K562 (cell line): ENCODE data around the gene DUSP3. TPM values are rescaled to one million over a fixed set of nuclear protein-coding genes. Genes with fewer than 3 reads are reported as not detected.

Experiments used
- ATAC-seq: fragments of 200-7000 bp; cut with Tn5 transposase; 3 replicates; pipeline ENCODE4 v1.9.1; 2020; ENCODE audit warnings: moderate library complexity
- BruUV-seq: library from RNA; stranded (reverse); fragments of 400-500 nt; replicated peaks from 2 replicates; lab custom pipeline; 2021; lab: Mats Ljungman, UMichigan
- CTCF ChIA-PET: fragments of 300-600 bp; formaldehyde crosslinking; extraction: SDS; loops from one replicate; lab custom pipeline; 2021; ENCODE audit warnings: low intra/inter-chr PET ratio; lab: Yijun Ruan, JAX
- POLR2A ChIA-PET: fragments of 300-600, 350-650 bp; sonication (Branson Sonifier 250); formaldehyde crosslinking; extraction: SDS; loops from one replicate; lab custom pipeline; 2021; ENCODE audit warnings: antibody characterized with exemption, inconsistent platforms; lab: Yijun Ruan, JAX
- DNase-seq, 4 experiments: peaks; one replicate each; pipeline versions ENCODE4 v3.0.0 to v3.0.0-alpha.2; 2011 to 2018; ENCODE audit warnings: low spot score in 3 of 4, mixed read lengths in 3 of 4; ENCODE audit errors: extremely low read depth in 1 of 4
- FAIRE-seq: peaks from 2 replicates; lab custom pipeline; 2011; peaks lifted over from hg19 to GRCh38; lab: Jason Lieb, UNC
- H2AFZ ChIP-seq: 2 replicates; pipeline ENCODE4 v1.6.0; 2011; ENCODE audit warnings: low read depth, low read length, control low read depth, inconsistent platforms
- H3K27ac ChIP-seq: fragments of 200-600 bp; 3 replicates; pipeline ENCODE4 v1.8.0; 2011; ENCODE audit warnings: low read depth, mild to moderate bottlenecking, control low read depth, inconsistent platforms, low read length, moderate library complexity, mixed read lengths; ENCODE audit errors: extremely low read depth
- H3K27me3 ChIP-seq, 2 experiments: fragments of 300-600 bp in 1 of 2; 2 replicates in 1 of 2; 3 replicates in 1 of 2; pipeline versions ENCODE4 v1.6.0 to v1.8.0; 2011; ENCODE audit warnings: inconsistent platforms in 2 of 2, low read length in 2 of 2, mild to moderate bottlenecking in 1 of 2, mixed read lengths in 1 of 2, moderate library complexity in 1 of 2; ENCODE audit not compliant: control insufficient read depth in 2 of 2, insufficient read depth in 2 of 2
- H3K36me3 ChIP-seq: fragments of 300-600 bp; 3 replicates; pipeline ENCODE4 v1.8.0; 2011; ENCODE audit warnings: mild to moderate bottlenecking, low read length, inconsistent platforms; ENCODE audit not compliant: control insufficient read depth, insufficient read depth
- H3K4me1 ChIP-seq, 2 experiments: fragments of 200-600 bp in 1 of 2; replicated peaks in 1 of 2; 2 replicates in 1 of 2; 3 replicates in 1 of 2; pipeline versions ENCODE4 v1.5.1 to v1.8.0; 2011; ENCODE audit warnings: inconsistent platforms in 2 of 2, low read length in 2 of 2, mild to moderate bottlenecking in 1 of 2, mixed read lengths in 1 of 2, moderate library complexity in 1 of 2; ENCODE audit not compliant: control insufficient read depth in 2 of 2, insufficient read depth in 2 of 2
- H3K4me2 ChIP-seq: 2 replicates; pipeline ENCODE4 v1.6.1; 2011; ENCODE audit warnings: low read length, control low read depth, inconsistent platforms, mixed read lengths; ENCODE audit not compliant: insufficient read depth
- H3K4me3 ChIP-seq: fragments of 200-600 bp; sonication (generic), shearing (Covaris generic); 2 replicates; pipeline ENCODE4 v1.5.1; 2016; ENCODE audit warnings: control low read depth, inconsistent platforms
- H3K79me2 ChIP-seq: fragments of 200-600 bp; 3 replicates; pipeline ENCODE4 v1.8.0; 2011; ENCODE audit warnings: low read length, inconsistent platforms; ENCODE audit not compliant: control insufficient read depth, insufficient read depth
- H3K9ac ChIP-seq, 2 experiments: 2 replicates each; pipeline versions ENCODE4 v1.6.0 to v1.6.1; 2011; ENCODE audit warnings: low read depth in 2 of 2, low read length in 2 of 2, control low read depth in 1 of 2, inconsistent platforms in 1 of 2, mild to moderate bottlenecking in 1 of 2, mixed read lengths in 1 of 2; ENCODE audit not compliant: insufficient read depth in 1 of 2
- H3K9me1 ChIP-seq: one replicate; pipeline ENCODE4 v1.6.0; 2011; ENCODE audit warnings: inconsistent platforms, mild to moderate bottlenecking, low read length, moderate library complexity; ENCODE audit not compliant: control insufficient read depth, insufficient read depth
- H3K9me3 ChIP-seq: replicated peaks from 2 replicates; pipeline ENCODE4 v1.5.1; 2011; ENCODE audit warnings: low read depth, low read length, inconsistent platforms; ENCODE audit not compliant: control insufficient read depth, insufficient read depth
- H4K20me1 ChIP-seq: replicated peaks from 2 replicates; pipeline ENCODE4 v1.6.1; 2011; ENCODE audit warnings: low read length, inconsistent platforms, mixed read lengths; ENCODE audit not compliant: control insufficient read depth, insufficient read depth
- CHD4 ChIP-seq: fragments of 200-600 bp; sonication (generic); IDR thresholded peaks from 3 replicates; pipeline ENCODE4 v1.6.1; 2012; ENCODE audit warnings: low read depth, mild to moderate bottlenecking, mixed read lengths, low read length, inconsistent platforms; ENCODE audit not compliant: insufficient read depth, insufficient replicate concordance, poor library complexity, severe bottlenecking
- CTBP1 ChIP-seq: fragments of 450-650 bp; IDR thresholded peaks from 2 replicates; pipeline ENCODE4 v1.6.1; 2016; ENCODE audit warnings: borderline replicate concordance
- E2F8 ChIP-seq: fragments of 450-650 bp; IDR thresholded peaks from 2 replicates; pipeline ENCODE4 v1.7.1; 2018; ENCODE audit warnings: mild to moderate bottlenecking, low read depth; ENCODE audit not compliant: partially characterized antibody
- MYBL2 ChIP-seq, 2 experiments: fragments of 450-650 bp in 1 of 2; sonication (generic) in 1 of 2; formaldehyde crosslinking in 1 of 2; IDR thresholded peaks; 2 replicates each; pipeline versions ENCODE4 v1.6.1 to v1.8.1; 2017 to 2022; ENCODE audit warnings: borderline replicate concordance in 1 of 2, inconsistent platforms in 1 of 2, low read depth in 1 of 2, mild to moderate bottlenecking in 1 of 2, missing genetic modification reagents in 1 of 2, moderate library complexity in 1 of 2
- NR2C2 ChIP-seq, 2 experiments: fragments of 200-800 bp in 1 of 2; sonication (Bioruptor generic) in 1 of 2; sonication (generic) in 1 of 2; formaldehyde crosslinking in 1 of 2; IDR thresholded peaks; 2 replicates each; pipeline versions ENCODE4 v1.6.1 to v1.8.0; 2016 to 2022; ENCODE audit warnings: mild to moderate bottlenecking in 1 of 2, missing compliant biosample characterization in 1 of 2, missing genetic modification characterization in 1 of 2, missing genetic modification reagents in 1 of 2
- RBM34 ChIP-seq: fragments of 200-400 bp; formaldehyde crosslinking; IDR thresholded peaks from 2 replicates; pipeline ENCODE4 v1.6.1; 2018; ENCODE audit warnings: low read length, borderline replicate concordance; ENCODE audit not compliant: insufficient read depth
- TAF9B ChIP-seq: fragments of 450-650 bp; IDR thresholded peaks from 2 replicates; pipeline ENCODE4 v1.6.1; 2018; ENCODE audit warnings: mild to moderate bottlenecking; ENCODE audit not compliant: partially characterized antibody
- TRIM28 ChIP-seq: fragments of 450-650 bp; IDR thresholded peaks from 2 replicates; pipeline ENCODE4 v1.6.1; 2017
- U2AF2 ChIP-seq: fragments of 200-400 bp; formaldehyde crosslinking; optimal IDR thresholded peaks from 2 replicates; pipeline ENCODE3; 2017; ENCODE audit warnings: low read depth, mild to moderate bottlenecking, low read length
- ZBTB33 ChIP-seq: sonication (generic); formaldehyde crosslinking; IDR thresholded peaks from 2 replicates; pipeline ENCODE4 v1.8.1; 2023; ENCODE audit warnings: mild to moderate bottlenecking, missing genetic modification reagents
- ZBTB49 ChIP-seq: sonication (generic); formaldehyde crosslinking; IDR thresholded peaks from 2 replicates; pipeline ENCODE4 v1.8.0; 2022; ENCODE audit warnings: missing genetic modification reagents, mild to moderate bottlenecking, borderline replicate concordance
- ZEB2 ChIP-seq: fragments of 450-650 bp; IDR thresholded peaks from 2 replicates; pipeline ENCODE4 v1.6.1; 2016
- ZNF175 ChIP-seq: fragments of 200-800 bp; sonication (Bioruptor generic); IDR thresholded peaks from 2 replicates; pipeline ENCODE4 v1.6.1; 2016; ENCODE audit warnings: low read depth, mild to moderate bottlenecking, missing genetic modification characterization, missing compliant biosample characterization
- ZNF76 ChIP-seq: fragments of 250-450 bp; sonication (Bioruptor Pico); IDR thresholded peaks from 2 replicates; pipeline ENCODE4 v1.4.0; 2020; ENCODE audit warnings: mild to moderate bottlenecking, moderate library complexity, borderline replicate concordance
- ZNF77 ChIP-seq: fragments of 250-450 bp; sonication (Bioruptor Pico); IDR thresholded peaks from 2 replicates; pipeline ENCODE4 v1.5.0; 2020
- WGBS: fragments of 100-300 bp; shearing (Covaris generic); methylation state at CpG from one replicate; pipeline ENCODE4 v1.1.6; 2016; ENCODE audit warnings: low coverage, mixed read lengths; ENCODE audit not compliant: insufficient coverage; ENCODE audit errors: missing lambda C conversion rate; 5-methylcytosine and 5-hydroxymethylcytosine counted together
- in situ Hi-C: fragments of 300-500 bp; cut with MboI; formaldehyde crosslinking; loops from 4 replicates; pipeline ENCODE4 v1.15.0; 2018; ENCODE audit warnings: inconsistent platforms, mixed read lengths
- intact Hi-C: fragments of 100-400 bp; cut with micrococcal nuclease; formaldehyde crosslinking; loops from 2 replicates; pipeline ENCODE4 v1.14.2; 2022
- polyA plus RNA-seq, 8 experiments: library from polyadenylated mRNA; depleted of rRNA in 4 of 8; stranded (reverse) in 5 of 8; unstranded in 3 of 8; fragments of >200 nt; fragmentation: Nextera tagmentation in 2 of 8; fragmentation: Illumina TruSeq in 1 of 8; extraction: Ambion mirVana in 2 of 8; extraction: Trizol in 1 of 8; gene quantifications; 2 replicates each; pipeline versions ENCODE4 v1.2.1 to v1.2.3, GENCODE V29; 2011 to 2014; ENCODE audit warnings: inconsistent platforms in 1 of 8, missing spikeins in 1 of 8
- total RNA-seq, 7 experiments: library from RNA; depleted of rRNA in 6 of 7; stranded (reverse); fragments of >200 nt in 6 of 7; fragmentation: Illumina TruSeq in 2 of 7; extraction: Trizol in 2 of 7; gene quantifications; 2 replicates each; pipeline versions ENCODE4 v1.2.1 to v1.2.3, GENCODE V29; 2011 to 2021; ENCODE audit warnings: low replicate concordance in 1 of 7

The DUSP3 gene
- total and polyA plus RNA-seq, 9 of the 15 experiments (the other 6 are each of a cell fraction or from before 2014, with no cell fraction given): 4.1 to 19.8 (median 12.3) TPM

- in situ Hi-C loops: no loop called here
- FAIRE-seq (no peak), DNase-seq (no peak), ATAC-seq (no peak)
- POLR2A ChIA-PET: interaction anchor here (0.7 kb wide), 1 partner anchor 163 kb away, joined by 4 read pairs; no protein-coding TSS in a partner anchor
- H3K36me3 ChIP-seq: peaks cover 31% of the 10 kb centered on the region; the same call in 2 of the 3 replicates
- H3K4me1 ChIP-seq: peaks cover 0 to 3% of the 10 kb centered on the region in 2 experiments; a peak in 3 of 5 replicates
- H3K9ac ChIP-seq: no peak overlapping the region
- no peak for TF ChIP-seq ZBTB33
- TF ChIP-seq ZBTB49 (CRISPR knock-in tag): no peak
- TF ChIP-seq NR2C2 (CRISPR knock-in tag; IDR thresholded peaks at IDR 0.05): no peak
- TF ChIP-seq NR2C2 (tag; IDR thresholded peaks at IDR 0.05): no peak
- no peak for TF ChIP-seq RBM34
- no peak for TF ChIP-seq TAF9B
- no peak for TF ChIP-seq TRIM28
- TF ChIP-seq E2F8: no peak
- TF ChIP-seq ZNF175 (CRISPR knock-in tag): no peak
- no peak for TF ChIP-seq CTBP1
- no peak for TF ChIP-seq CHD4
- TF ChIP-seq U2AF2: no peak
- TF ChIP-seq MYBL2 (IDR thresholded peaks at IDR 0.05; ENCODE audit: low read depth): no peak
- TF ChIP-seq MYBL2 (CRISPR knock-in tag; IDR thresholded peaks at IDR 0.05; ENCODE audit: borderline replicate concordance): no peak
- no peak for TF ChIP-seq ZNF77
- no peak for TF ChIP-seq ZNF76 (CRISPR knock-in tag)
- no peak for TF ChIP-seq ZEB2
- H3K4me2 ChIP-seq: no peak overlapping the region
- intact Hi-C loops: no loop called here
- no peaks in the 10 kb centered on the region for H3K27me3 ChIP-seq
- H3K9me1 ChIP-seq: peaks cover 3% of the 10 kb centered on the region
- H4K20me1 ChIP-seq: peaks cover 5% of the 10 kb centered on the region; the same call in 1 of the 2 replicates
- WGBS: 97% methylated on average over 2 of the region's 2 CpGs
- CTCF ChIA-PET: no interaction called here
- no TSS peak for BruUV-seq
- no peaks in the 10 kb centered on the region for H3K9me3 ChIP-seq
- H2AFZ ChIP-seq: no peak overlapping the region
- no peak overlapping the region for H3K27ac ChIP-seq
- H3K79me2 ChIP-seq: no peaks in the 10 kb centered on the region
- no peak overlapping the region for H3K4me3 ChIP-seq
These were observed 7.8 kb downstream of the DUSP3 start for GRCh38 chr17:43770957-43771356.
